Activated CD8-positive, alpha-beta memory T cell treated with anti-CD3 and anti-CD28 coated beads, Interleukin-2, amount 10 ng/mL, durations not matched to agents 7 days and 5 days (primary cell): ENCODE results near the gene POU5F1. TPM values are rescaled to one million over a fixed set of nuclear protein-coding genes. Genes with fewer than 3 reads are reported as not detected.
A peak's percentile ranks its signal among the peaks of the same experiment; 100 is the strongest.

Experiments
- ATAC-seq: fragments of 150-1000 bp; cut with Tn5 transposase; one replicate; pipeline ENCODE4 v1.10.0; 2021; ENCODE audit warnings: moderate library complexity
- CTCF ChIA-PET: fragments of 350-600 bp; sonication (Branson Sonifier 250); formaldehyde crosslinking; loops from one replicate; lab custom pipeline; 2021; ENCODE audit warnings: antibody characterized with exemption; lab: Charles Lee
- DNase-seq: peaks from one replicate; pipeline ENCODE4 v3.0.0-alpha.2; 2020
- H3K27ac Mint-ChIP-seq: one replicate; pipeline ENCODE4 v1.8.0; 2021; ENCODE audit warnings: mild to moderate bottlenecking, mixed read lengths
- H3K27me3 Mint-ChIP-seq: one replicate; pipeline ENCODE4 v1.8.0; 2021; ENCODE audit warnings: mixed read lengths
- H3K36me3 Mint-ChIP-seq: one replicate; pipeline ENCODE4 v1.8.0; 2021; ENCODE audit warnings: mild to moderate bottlenecking, mixed read lengths
- H3K4me1 Mint-ChIP-seq: one replicate; pipeline ENCODE4 v1.8.0; 2021; ENCODE audit warnings: mixed read lengths
- H3K4me3 Mint-ChIP-seq: one replicate; pipeline ENCODE4 v1.8.0; 2021; ENCODE audit warnings: mild to moderate bottlenecking, moderate library complexity, mixed read lengths
- H3K9me3 Mint-ChIP-seq: one replicate; pipeline ENCODE4 v1.8.0; 2022; ENCODE audit warnings: low read depth, mixed read lengths
- total RNA-seq, 2 experiments: library from RNA; stranded (reverse); gene quantifications; one replicate each; pipeline ENCODE4 v1.2.3, GENCODE V29; 2021

The POU5F1 gene
- total RNA-seq, 2 experiments from 2014 or later, result not detected

DNA sequence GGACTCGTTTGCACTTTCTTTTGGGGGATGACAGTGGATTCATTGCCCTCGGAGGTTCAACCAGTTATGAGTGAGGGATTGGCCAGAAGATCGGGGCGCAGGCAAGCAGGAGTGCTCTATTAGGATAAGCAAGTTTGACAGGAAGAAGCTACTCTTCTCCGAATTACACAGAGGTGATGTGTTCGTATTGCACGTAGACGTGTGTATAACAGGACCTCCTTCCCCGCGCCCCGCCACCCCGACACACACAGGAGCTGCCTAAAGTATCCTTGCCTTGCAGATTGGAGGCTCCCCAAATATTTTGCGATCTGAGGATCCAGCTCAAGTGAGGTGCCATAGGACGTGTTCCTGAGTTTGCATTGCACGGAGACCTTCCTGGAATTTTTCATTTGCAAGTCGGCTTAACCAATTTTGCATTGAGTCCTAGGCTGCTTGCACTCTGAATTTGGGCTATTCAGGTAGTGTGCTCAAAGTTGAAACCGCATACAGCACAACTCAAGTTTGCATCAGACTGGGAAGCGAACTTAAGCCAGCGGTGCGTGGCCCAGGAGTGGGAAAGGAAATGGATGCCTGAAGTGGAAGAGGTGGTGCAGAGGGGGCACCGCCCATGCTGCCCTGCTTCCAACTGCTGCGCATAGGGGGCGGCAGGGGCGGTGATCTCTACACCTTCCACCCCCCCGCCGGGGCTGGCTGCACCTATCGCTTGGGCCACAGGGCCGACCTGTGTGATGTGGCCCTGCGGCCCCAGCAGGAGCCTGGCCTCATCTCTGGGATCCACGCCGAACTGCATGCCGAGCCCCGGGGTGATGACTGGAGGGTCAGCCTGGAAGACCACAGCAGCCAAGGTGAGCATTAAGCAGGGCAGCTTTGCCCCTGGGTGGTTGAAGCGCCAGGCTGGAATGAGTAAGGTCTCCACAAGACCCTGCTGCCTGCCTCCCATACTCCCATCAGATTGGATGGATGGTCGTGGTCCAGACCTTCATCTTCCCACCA, 11.3 kb downstream of the POU5F1 start:
- H3K27ac Mint-ChIP-seq, result peak overlapping the region; percentile 84
- ATAC-seq (peak; percentile 17), DNase-seq (peak; percentile 63)
- CTCF ChIA-PET, result interaction anchor here (0.7 to 3.5 kb wide), 10 partner anchors 10 to 283 kb away, joined by 3 to 21 read pairs (median 4); no protein-coding TSS in a partner anchor
- no peaks in the 10 kb centered on the region for H3K27me3 Mint-ChIP-seq
- peak overlapping the region; percentile 99 for H3K4me3 Mint-ChIP-seq
- H3K36me3 Mint-ChIP-seq, result peaks cover 50% of the 10 kb centered on the region
- no peaks in the 10 kb centered on the region for H3K9me3 Mint-ChIP-seq
- H3K4me1 Mint-ChIP-seq, result peaks cover 44% of the 10 kb centered on the region

DNA sequence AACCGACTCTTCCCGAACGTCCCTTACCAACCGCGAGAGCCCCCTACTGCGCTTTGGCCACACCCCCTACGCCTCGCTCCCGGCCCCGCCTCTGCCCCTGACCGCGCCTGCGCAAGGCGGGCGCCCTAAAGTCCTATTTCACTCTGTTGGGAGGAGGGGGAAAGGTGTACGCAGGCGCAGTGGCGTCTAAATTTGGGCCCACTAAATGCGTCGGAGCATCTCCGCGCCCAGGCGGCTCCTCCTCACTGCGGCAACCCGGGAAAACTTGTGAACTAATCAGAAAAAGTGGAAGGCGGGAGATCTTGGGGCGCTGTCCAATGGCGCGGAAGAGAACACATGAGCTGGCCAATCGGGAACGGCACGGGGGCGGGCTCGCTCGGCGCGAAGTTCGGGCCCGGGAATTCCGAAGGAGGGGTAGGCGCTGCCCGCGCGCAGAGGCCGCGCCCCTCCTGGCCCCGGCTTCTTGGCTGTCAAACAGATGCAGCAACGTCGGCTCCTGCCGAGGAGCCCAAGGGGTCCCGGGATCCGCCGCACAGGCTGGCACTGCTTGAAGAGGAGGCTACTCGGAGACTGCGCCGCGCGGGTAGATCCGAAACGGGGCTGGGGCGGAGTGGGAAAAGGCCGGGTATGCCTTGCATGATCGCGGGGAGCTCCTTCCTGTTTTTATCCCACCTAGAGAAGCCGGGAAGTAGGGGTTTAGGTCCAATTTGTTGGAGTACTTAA, 12.2 kb downstream of the POU5F1 start, which contains the start of gene TCF19:
TCF19 (plus strand) TSS at position 450 of the 723 bp plus-strand sequence. CDS start 881 bp downstream, outside the sequence.
- ATAC-seq, result peak; percentile 92
- Mint-ChIP-seq H3K4me3 (peak within 1 kb of the TSS; percentile 99), H3K27ac (peak within 1 kb of the TSS; percentile 84), H3K4me1 (peaks cover 42% of the 10 kb centered on the region), H3K9me3 (no peaks in the 10 kb centered on the region), H3K36me3 (peaks cover 47% of the 10 kb centered on the region), H3K27me3 (no peaks in the 10 kb centered on the region)
- peak; percentile 100 for DNase-seq
- CTCF ChIA-PET, result interaction anchor here (0.7 to 3.5 kb wide), 9 partner anchors 11 to 284 kb away, joined by 3 to 21 read pairs (median 5); no protein-coding TSS in a partner anchor

- ATAC-seq (no peak), DNase-seq (no peak)
- peak within 1 kb of the TSS; percentile 99 for H3K4me3 Mint-ChIP-seq
- peaks cover 38% of the 10 kb centered on the region for H3K4me1 Mint-ChIP-seq
- H3K27ac Mint-ChIP-seq, result peak within 1 kb of the TSS; percentile 84
- no peaks in the 10 kb centered on the region for H3K27me3 Mint-ChIP-seq
- H3K9me3 Mint-ChIP-seq, result no peaks in the 10 kb centered on the region
- peaks cover 41% of the 10 kb centered on the region for H3K36me3 Mint-ChIP-seq
- CTCF ChIA-PET, result interaction anchor here (1.3 to 3.5 kb wide), 6 partner anchors 12 to 285 kb away, joined by 3 to 21 read pairs (median 7); no protein-coding TSS in a partner anchor
Observed at GRCh38 chr6:31157513-31158139, 12.9 kb downstream of the POU5F1 start, which contains the start of gene CCHCR1. Gene CCHCR1, minus strand, starts transcription at chr6:31157802. Its CDS starts 202 bp downstream, at chr6:31157600.

GRCh38 chr6:31156641-31157040, 13.8 kb downstream of the POU5F1 start:
- Mint-ChIP-seq H3K36me3 (peaks cover 32% of the 10 kb centered on the region), H3K4me1 (peaks cover 30% of the 10 kb centered on the region), H3K27me3 (no peaks in the 10 kb centered on the region), H3K27ac (no peak overlapping the region), H3K9me3 (no peaks in the 10 kb centered on the region), H3K4me3 (peak overlapping the region; percentile 99)
- DNase-seq (no peak), ATAC-seq (no peak)
- CTCF ChIA-PET, result interaction anchor here (1.0 kb wide), 1 partner anchor 36 kb away, joined by 3 read pairs; no protein-coding TSS in a partner anchor

DNA sequence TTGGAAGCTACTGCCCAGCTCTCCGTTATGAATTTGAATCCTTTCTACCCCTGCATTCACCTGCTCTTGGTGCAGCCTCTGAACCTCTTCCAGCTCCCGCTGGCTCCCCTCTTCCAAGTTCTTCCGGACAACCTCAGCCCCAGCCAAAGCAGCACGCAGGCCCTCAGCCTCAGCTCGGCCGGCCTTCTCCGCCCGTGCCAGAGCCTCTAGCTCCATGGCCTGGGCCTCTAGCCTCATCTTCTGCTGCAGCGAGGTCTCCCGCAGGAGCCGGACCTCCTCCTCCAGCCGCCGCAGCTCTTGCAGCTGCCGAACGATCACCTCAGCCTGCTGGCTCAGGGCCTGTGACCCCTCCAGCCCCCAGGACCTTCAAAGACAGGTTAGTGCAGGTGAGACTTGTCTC, 16.0 kb downstream of the POU5F1 start:
- H3K36me3 Mint-ChIP-seq, result peaks cover 21% of the 10 kb centered on the region
- no peak for ATAC-seq
- H3K27ac Mint-ChIP-seq, result no peak overlapping the region
- CTCF ChIA-PET, result interaction anchor here (1.2 kb wide), 1 partner anchor 213 kb away, joined by 4 read pairs; no protein-coding TSS in a partner anchor
- no peak overlapping the region for H3K4me3 Mint-ChIP-seq
- no peaks in the 10 kb centered on the region for H3K27me3 Mint-ChIP-seq
- H3K9me3 Mint-ChIP-seq, result no peaks in the 10 kb centered on the region
- peaks cover 13% of the 10 kb centered on the region for H3K4me1 Mint-ChIP-seq
- no peak for DNase-seq

GRCh38 chr6:31152781-31153180, 17.7 kb downstream of the POU5F1 start:
- Mint-ChIP-seq H3K27ac (no peak overlapping the region), H3K36me3 (peaks cover 14% of the 10 kb centered on the region), H3K4me3 (no peak overlapping the region), H3K9me3 (no peaks in the 10 kb centered on the region), H3K4me1 (peaks cover 15% of the 10 kb centered on the region), H3K27me3 (no peaks in the 10 kb centered on the region)
- CTCF ChIA-PET, result interaction anchor here (0.8 to 1.0 kb wide), 2 partner anchors 15 to 24 kb away, joined by 3 read pairs; no protein-coding TSS in a partner anchor
- no peak for ATAC-seq
- no peak for DNase-seq

GRCh38 chr6:31149827-31150447, 20.5 kb downstream of the POU5F1 start:
- Mint-ChIP-seq H3K4me3 (no peak overlapping the region), H3K36me3 (peaks cover 15% of the 10 kb centered on the region), H3K27me3 (no peaks in the 10 kb centered on the region), H3K9me3 (no peaks in the 10 kb centered on the region), H3K27ac (no peak overlapping the region), H3K4me1 (peaks cover 3% of the 10 kb centered on the region)
- CTCF ChIA-PET, result no interaction called here
- DNase-seq (no peak), ATAC-seq (no peak)

DNA sequence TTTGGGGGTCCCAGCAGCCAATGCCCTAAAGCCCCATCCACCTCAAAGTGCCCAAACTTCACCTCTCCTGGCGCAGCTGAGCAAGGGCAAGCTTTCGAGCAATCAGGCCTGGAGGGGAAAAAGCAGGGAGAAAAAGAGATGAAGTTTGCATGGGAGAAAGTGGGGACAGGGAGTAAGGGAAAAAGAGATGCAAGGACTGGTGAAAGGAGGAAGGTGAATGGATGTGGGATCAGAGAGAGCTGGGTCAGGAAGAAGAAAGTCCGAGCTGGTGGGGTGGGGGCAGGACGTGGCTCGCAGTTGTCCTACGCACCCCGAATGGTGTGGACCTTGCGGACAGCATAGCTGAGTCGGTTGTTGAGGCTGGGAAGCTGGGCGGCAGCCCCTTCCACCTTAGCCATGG, 25.1 kb downstream of the POU5F1 start:
- Mint-ChIP-seq H3K9me3 (no peaks in the 10 kb centered on the region), H3K36me3 (peaks cover 6% of the 10 kb centered on the region), H3K4me3 (no peak overlapping the region), H3K4me1 (peaks cover 3% of the 10 kb centered on the region), H3K27me3 (no peaks in the 10 kb centered on the region), H3K27ac (no peak overlapping the region)
- CTCF ChIA-PET, result interaction anchor here (0.8 to 1.9 kb wide), 4 partner anchors 14 to 230 kb away, joined by 3 to 6 read pairs (median 4); no protein-coding TSS in a partner anchor
- DNase-seq, result no peak
- no peak for ATAC-seq

GRCh38 chr6:31144970-31145340, 25.5 kb downstream of the POU5F1 start:
- Mint-ChIP-seq H3K9me3 (no peaks in the 10 kb centered on the region), H3K27me3 (no peaks in the 10 kb centered on the region), H3K27ac (no peak overlapping the region), H3K36me3 (peaks cover 6% of the 10 kb centered on the region), H3K4me3 (no peak overlapping the region), H3K4me1 (peaks cover 3% of the 10 kb centered on the region)
- no peak for DNase-seq
- no peak for ATAC-seq
- CTCF ChIA-PET, result interaction anchor here (0.8 to 1.9 kb wide), 3 partner anchors 14 to 222 kb away, joined by 4 to 6 read pairs (median 4); no protein-coding TSS in a partner anchor

DNA sequence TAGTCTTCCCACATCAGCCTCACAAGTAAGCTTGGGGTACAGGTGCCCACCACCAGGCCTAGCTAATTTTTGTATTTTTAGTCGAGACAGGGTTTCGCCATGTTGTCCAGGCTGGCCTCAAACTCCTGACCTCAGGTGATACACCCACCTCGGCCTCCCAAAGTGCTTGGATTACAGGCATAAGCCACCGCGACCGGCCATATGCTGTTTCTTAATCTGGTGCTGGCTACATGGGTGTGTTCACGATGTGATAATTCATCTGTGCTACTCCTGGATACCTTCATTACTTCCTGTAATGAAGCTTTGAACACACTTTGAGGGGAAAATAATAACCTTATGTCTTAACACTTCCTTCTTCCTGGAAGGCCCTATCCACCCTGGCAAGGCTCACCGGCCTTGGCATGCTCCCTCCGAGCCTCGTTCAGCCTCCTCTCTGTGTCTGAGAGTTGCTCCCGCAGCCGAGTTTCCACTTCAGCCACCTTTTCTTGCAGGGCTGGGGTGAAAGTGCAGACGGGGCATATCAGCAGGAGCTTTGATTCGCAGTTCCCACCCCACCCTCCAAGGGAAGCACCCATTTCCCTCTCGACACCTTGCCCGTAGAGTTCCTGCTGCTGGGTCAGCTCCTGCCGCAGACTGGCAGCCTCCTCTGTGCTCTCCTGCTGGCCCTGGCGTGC, 26.0 kb downstream of the POU5F1 start:
- H3K27me3 Mint-ChIP-seq, result no peaks in the 10 kb centered on the region
- peaks cover 4% of the 10 kb centered on the region for H3K36me3 Mint-ChIP-seq
- H3K4me3 Mint-ChIP-seq, result no peak overlapping the region
- H3K9me3 Mint-ChIP-seq, result no peaks in the 10 kb centered on the region
- H3K4me1 Mint-ChIP-seq, result peaks cover 3% of the 10 kb centered on the region
- H3K27ac Mint-ChIP-seq, result no peak overlapping the region
- CTCF ChIA-PET, result interaction anchor here (1.2 to 1.9 kb wide), 3 partner anchors 13 to 48 kb away, joined by 3 to 6 read pairs (median 4); partner anchors contain the start of gene TCF19
- no peak for DNase-seq
- no peak for ATAC-seq

DNA sequence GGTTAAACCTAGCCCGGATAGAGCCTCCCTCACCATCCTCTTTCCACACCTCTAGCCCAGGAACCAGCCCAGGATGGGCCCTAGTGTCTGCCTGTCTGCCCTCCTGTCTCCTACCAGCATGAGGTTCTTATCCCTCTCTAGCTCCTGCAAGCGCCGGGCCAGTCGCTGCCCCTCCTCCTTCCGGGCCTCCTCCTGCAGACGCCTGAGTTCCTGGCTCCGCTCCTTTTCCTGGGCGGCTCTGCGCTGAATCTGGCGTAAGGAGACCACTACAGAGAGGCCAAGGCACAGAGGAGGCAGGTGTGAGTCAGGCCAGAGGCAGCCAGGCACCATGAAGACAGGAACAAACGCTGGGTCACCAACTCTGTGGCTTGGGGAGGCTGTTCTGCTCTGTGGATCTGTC, 27.3 kb downstream of the POU5F1 start:
- peaks cover 3% of the 10 kb centered on the region for H3K36me3 Mint-ChIP-seq
- peaks cover 3% of the 10 kb centered on the region for H3K4me1 Mint-ChIP-seq
- H3K9me3 Mint-ChIP-seq, result no peaks in the 10 kb centered on the region
- H3K27ac Mint-ChIP-seq, result no peak overlapping the region
- ATAC-seq (no peak), DNase-seq (no peak)
- CTCF ChIA-PET, result interaction anchor here (1.3 to 1.5 kb wide), 2 partner anchors 14 to 224 kb away, joined by 5 to 9 read pairs; no protein-coding TSS in a partner anchor
- no peaks in the 10 kb centered on the region for H3K27me3 Mint-ChIP-seq
- no peak overlapping the region for H3K4me3 Mint-ChIP-seq
